Measurements from ENCODE around the gene MAPK6.
A peak's percentile ranks its signal among the peaks of the same experiment; 100 is the strongest.

The MAPK6 gene

DNA sequence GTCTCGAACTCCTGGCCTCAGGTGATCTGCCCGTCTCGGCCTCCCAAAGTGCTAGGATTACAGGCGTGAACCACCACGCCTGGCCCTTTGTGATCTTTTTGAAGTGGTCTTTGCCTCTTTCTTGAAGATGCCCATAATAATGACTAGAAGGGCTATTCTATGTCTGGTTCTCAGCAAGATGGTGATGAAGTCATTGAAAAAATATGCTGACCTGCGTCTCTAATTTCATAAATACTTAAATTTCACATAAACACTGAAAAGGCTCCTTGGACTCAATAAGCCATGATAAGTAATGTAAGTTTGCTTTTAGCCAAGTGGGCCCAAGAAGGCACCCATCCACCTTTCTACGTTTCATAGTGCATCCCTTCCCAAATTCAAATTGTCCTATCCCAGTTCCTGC lies 775 bp upstream of the MAPK6 start:
- Histone ChIP-seq H3K27me3 (ENCODE audit: insufficient read depth, low read length) (no peaks in the 10 kb centered on the region), H3K4me3 (ENCODE audit: low read depth, low read length, poor library complexity, severe bottlenecking) (peak overlapping the region; percentile 78), H2AFZ (ENCODE audit: low read length) (no peak overlapping the region)

DNA sequence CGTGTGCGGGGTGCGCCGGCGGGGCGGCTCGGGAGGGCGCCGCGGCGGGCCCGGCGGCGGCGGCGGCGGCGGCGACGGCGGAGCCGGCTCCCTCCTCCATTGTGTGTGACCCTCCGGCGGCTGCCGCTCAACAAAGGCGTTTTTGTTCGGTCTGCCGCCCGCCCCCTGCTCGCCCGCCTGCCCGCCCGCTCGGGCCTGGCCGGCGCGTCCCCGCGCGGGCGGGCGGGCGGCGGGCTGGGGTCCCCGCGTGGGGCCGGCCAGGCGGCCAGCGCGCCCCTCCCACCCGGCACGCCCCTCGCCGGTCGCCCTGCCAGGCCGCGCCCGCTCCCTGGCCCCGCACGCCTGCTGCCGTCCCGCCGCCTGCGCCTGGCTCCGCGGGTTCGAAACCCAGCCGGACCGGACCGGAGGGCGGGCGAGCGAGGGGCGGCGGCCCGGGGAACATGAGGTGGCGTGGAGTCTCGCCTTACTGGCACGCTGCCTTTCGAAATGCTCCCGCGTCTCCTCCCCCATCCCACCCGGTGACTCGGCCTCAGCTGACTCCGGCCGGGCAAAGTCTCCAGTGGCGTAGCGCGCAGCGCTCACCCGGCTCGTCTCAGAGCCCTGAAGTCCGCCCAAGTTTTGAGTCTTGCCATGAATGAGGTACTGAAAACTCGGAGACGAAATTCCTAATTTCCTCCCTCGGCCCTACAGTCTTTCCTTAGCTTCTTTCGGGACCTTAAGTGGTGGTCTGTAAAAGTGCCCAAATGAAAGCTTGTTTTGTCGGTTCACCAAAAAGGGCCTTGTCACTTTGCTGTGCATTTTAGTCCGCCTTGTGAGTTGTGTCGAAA lies 588 bp downstream of the MAPK6 start:
- Histone ChIP-seq H3K27ac (ENCODE audit: low read depth, low read length, poor library complexity, severe bottlenecking) (peak overlapping the region; percentile 84), H3K4me2 (ENCODE audit: low read length) (peak overlapping the region; percentile 66), H3K36me3 (ENCODE audit: insufficient read depth, low read length) (no peaks in the 10 kb centered on the region), H3K27me3 (ENCODE audit: insufficient read depth, low read length) (no peaks in the 10 kb centered on the region), H3K9me3 (ENCODE audit: low read length) (no peaks in the 10 kb centered on the region), H3K4me3 (ENCODE audit: low read depth, low read length, poor library complexity, severe bottlenecking) (peak overlapping the region; percentile 78), H2AFZ (ENCODE audit: low read length) (no peak overlapping the region), H3K9me2 (ENCODE audit: low read depth, low read length) (no peaks in the 10 kb centered on the region), H3K9ac (ENCODE audit: low read length) (peak overlapping the region; percentile 74), H3K79me2 (ENCODE audit: insufficient read depth, low read length) (peaks cover 44% of the 10 kb centered on the region), H3K4me1 (ENCODE audit: insufficient read depth, low read length, severe bottlenecking) (peaks cover 35% of the 10 kb centered on the region), H3F3A (ENCODE audit: insufficient read depth, low read length) (no peaks in the 10 kb centered on the region), H4K20me1 (ENCODE audit: insufficient read depth, low read length) (no peaks in the 10 kb centered on the region)
- TF ChIP-seq, protein P1, sequence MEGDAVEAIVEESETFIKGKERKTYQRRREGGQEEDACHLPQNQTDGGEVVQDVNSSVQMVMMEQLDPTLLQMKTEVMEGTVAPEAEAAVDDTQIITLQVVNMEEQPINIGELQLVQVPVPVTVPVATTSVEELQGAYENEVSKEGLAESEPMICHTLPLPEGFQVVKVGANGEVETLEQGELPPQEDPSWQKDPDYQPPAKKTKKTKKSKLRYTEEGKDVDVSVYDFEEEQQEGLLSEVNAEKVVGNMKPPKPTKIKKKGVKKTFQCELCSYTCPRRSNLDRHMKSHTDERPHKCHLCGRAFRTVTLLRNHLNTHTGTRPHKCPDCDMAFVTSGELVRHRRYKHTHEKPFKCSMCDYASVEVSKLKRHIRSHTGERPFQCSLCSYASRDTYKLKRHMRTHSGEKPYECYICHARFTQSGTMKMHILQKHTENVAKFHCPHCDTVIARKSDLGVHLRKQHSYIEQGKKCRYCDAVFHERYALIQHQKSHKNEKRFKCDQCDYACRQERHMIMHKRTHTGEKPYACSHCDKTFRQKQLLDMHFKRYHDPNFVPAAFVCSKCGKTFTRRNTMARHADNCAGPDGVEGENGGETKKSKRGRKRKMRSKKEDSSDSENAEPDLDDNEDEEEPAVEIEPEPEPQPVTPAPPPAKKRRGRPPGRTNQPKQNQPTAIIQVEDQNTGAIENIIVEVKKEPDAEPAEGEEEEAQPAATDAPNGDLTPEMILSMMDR (IDR thresholded peaks at IDR 0.05; ENCODE audit: low read length), result no peak
- no peak for TF ChIP-seq EZH2 (IDR thresholded peaks at IDR 0.05; ENCODE audit: borderline replicate concordance, low read length)

More for the DNA sequence above, 775 bp upstream of the MAPK6 start:
- Histone ChIP-seq H3K4me2 (ENCODE audit: low read length) (peak overlapping the region; percentile 66), H3K4me1 (ENCODE audit: insufficient read depth, low read length, severe bottlenecking) (peaks cover 33% of the 10 kb centered on the region), H3K9me3 (ENCODE audit: low read length) (no peaks in the 10 kb centered on the region), H3K9ac (ENCODE audit: low read length) (peak overlapping the region; percentile 61; the same call in 1 of the 2 replicates), H3K36me3 (ENCODE audit: insufficient read depth, low read length) (no peaks in the 10 kb centered on the region), H3K79me2 (ENCODE audit: insufficient read depth, low read length) (peaks cover 31% of the 10 kb centered on the region), H4K20me1 (ENCODE audit: insufficient read depth, low read length) (no peaks in the 10 kb centered on the region), H3F3A (ENCODE audit: insufficient read depth, low read length) (no peaks in the 10 kb centered on the region), H3K9me2 (ENCODE audit: low read depth, low read length) (no peaks in the 10 kb centered on the region), H3K27ac (ENCODE audit: low read depth, low read length, poor library complexity, severe bottlenecking) (no peak overlapping the region)
- TF ChIP-seq EZH2 (IDR thresholded peaks at IDR 0.05; ENCODE audit: borderline replicate concordance, low read length), result no peak
- TF ChIP-seq, protein P1 (IDR thresholded peaks at IDR 0.05; ENCODE audit: low read length), result no peak

DNA sequence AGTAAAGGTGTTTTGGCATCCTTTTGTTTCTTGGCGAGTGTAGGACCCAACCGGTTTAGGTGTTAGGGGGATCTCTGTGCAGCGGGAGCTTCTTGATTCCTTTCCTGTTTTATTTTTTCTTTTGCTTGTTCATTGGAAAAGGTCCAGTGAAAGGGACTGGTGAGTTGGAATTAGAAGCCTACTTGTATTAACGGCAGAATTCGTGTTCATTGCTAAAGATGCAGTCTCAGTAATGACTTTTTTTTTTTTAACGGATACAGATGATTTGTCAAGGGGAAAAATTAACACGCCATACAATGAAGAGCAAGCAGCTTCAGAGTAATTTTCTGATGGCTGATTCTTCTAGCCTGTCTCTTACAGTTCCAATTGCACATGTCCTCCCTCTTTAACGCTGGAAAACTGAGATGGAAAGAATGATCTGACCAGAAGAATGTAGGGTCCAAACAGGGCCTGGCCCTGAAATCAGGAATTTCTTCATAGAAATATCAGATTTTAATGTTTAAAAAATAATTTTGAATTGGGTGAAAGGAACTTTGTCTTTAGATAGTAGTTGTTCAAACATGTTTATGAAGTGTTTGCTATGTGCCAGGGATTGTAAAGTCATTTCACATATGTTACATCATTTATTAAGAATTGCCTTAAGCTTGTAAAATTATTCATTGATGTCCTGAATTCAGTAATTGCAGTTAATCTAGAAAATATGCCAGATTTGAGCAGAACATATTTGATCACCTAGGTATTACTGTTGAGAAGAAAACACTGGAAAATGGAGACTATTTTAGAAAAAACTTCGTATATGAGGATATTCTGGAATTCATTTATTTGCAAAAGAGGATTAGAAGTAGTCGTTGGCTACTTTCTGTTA lies 1.4 kb downstream of the MAPK6 start:
- H3K79me2 ChIP-seq (ENCODE audit: insufficient read depth, low read length), result peaks cover 53% of the 10 kb centered on the region
- peak overlapping the region; percentile 61 for H3K4me2 ChIP-seq (ENCODE audit: low read length)
- H4K20me1 ChIP-seq (ENCODE audit: insufficient read depth, low read length), result no peaks in the 10 kb centered on the region
- H3K27me3 ChIP-seq (ENCODE audit: insufficient read depth, low read length), result no peaks in the 10 kb centered on the region
- H3K36me3 ChIP-seq (ENCODE audit: insufficient read depth, low read length), result no peaks in the 10 kb centered on the region
- peaks cover 35% of the 10 kb centered on the region for H3K4me1 ChIP-seq (ENCODE audit: insufficient read depth, low read length, severe bottlenecking)
- no peaks in the 10 kb centered on the region for H3F3A ChIP-seq (ENCODE audit: insufficient read depth, low read length)
- H3K9me2 ChIP-seq (ENCODE audit: low read depth, low read length), result no peaks in the 10 kb centered on the region
- H2AFZ ChIP-seq (ENCODE audit: low read length), result no peak overlapping the region
- peak overlapping the region; percentile 78 for H3K4me3 ChIP-seq (ENCODE audit: low read depth, low read length, poor library complexity, severe bottlenecking)
- peak overlapping the region; percentile 74 for H3K9ac ChIP-seq (ENCODE audit: low read length)
- TF ChIP-seq, protein P1 (IDR thresholded peaks at IDR 0.05; ENCODE audit: low read length), result no peak
- TF ChIP-seq EZH2 (IDR thresholded peaks at IDR 0.05; ENCODE audit: borderline replicate concordance, low read length), result no peak
- peak overlapping the region; percentile 84 for H3K27ac ChIP-seq (ENCODE audit: low read depth, low read length, poor library complexity, severe bottlenecking)
- H3K9me3 ChIP-seq (ENCODE audit: low read length), result no peaks in the 10 kb centered on the region
